Activated CD4-positive, alpha-beta T cell treated with anti-CD3 and anti-CD28 coated beads for 36 hours (primary cell): ENCODE measurements around the gene VWA5A. TPM values are rescaled to one million over a fixed set of nuclear protein-coding genes. Genes with fewer than 3 reads are reported as not detected.

Experiments used
- ATAC-seq: fragments of 200-7000 bp; cut with Tn5 transposase; one replicate; pipeline ENCODE4 v1.10.0; 2021; ENCODE audit warnings: mild to moderate bottlenecking, moderate library complexity
- CTCF ChIA-PET: fragments of 350-600 bp; sonication (Branson Sonifier 250); formaldehyde crosslinking; loops from one replicate; lab custom pipeline; 2021; ENCODE audit warnings: antibody characterized with exemption; lab: Charles Lee
- POLR2A ChIA-PET: fragments of 350-600 bp; sonication (Branson Sonifier 250); formaldehyde crosslinking; loops from one replicate; lab custom pipeline; 2021; ENCODE audit warnings: antibody characterized with exemption, inconsistent platforms; lab: Charles Lee
- DNase-seq: peaks from one replicate; pipeline ENCODE4 v3.0.0-alpha.2; 2020
- H3K27ac Mint-ChIP-seq: one replicate; pipeline ENCODE4 v1.8.0; 2021; ENCODE audit warnings: mixed read lengths
- H3K27me3 Mint-ChIP-seq: one replicate; pipeline ENCODE4 v1.8.0; 2021; ENCODE audit warnings: mixed read lengths
- H3K36me3 Mint-ChIP-seq: one replicate; pipeline ENCODE4 v1.8.0; 2021; ENCODE audit warnings: low read depth, mixed read lengths
- H3K4me1 Mint-ChIP-seq: one replicate; pipeline ENCODE4 v1.8.0; 2021; ENCODE audit warnings: mixed read lengths
- H3K4me3 Mint-ChIP-seq: one replicate; pipeline ENCODE4 v1.8.0; 2021; ENCODE audit warnings: mild to moderate bottlenecking, moderate library complexity, mixed read lengths
- H3K9me3 Mint-ChIP-seq: one replicate; pipeline ENCODE4 v1.8.0; 2021; ENCODE audit warnings: low read depth, mixed read lengths
- intact Hi-C, 2 experiments: fragments of 100-400 bp; cut with DNase I in 1 of 2; cut with micrococcal nuclease in 1 of 2; formaldehyde crosslinking; loops; one replicate each; pipeline versions ENCODE4 v1.14.2 to v1.15.1; 2022 to 2024; cut with DNase I, micrococcal nuclease
- total RNA-seq, 2 experiments: library from RNA; stranded (reverse); gene quantifications; one replicate each; pipeline ENCODE4 v1.2.3, GENCODE V29; 2021

VWA5A gene
- total RNA-seq, 2 experiments from 2014 or later = 8.6 to 8.8 TPM

DNA sequence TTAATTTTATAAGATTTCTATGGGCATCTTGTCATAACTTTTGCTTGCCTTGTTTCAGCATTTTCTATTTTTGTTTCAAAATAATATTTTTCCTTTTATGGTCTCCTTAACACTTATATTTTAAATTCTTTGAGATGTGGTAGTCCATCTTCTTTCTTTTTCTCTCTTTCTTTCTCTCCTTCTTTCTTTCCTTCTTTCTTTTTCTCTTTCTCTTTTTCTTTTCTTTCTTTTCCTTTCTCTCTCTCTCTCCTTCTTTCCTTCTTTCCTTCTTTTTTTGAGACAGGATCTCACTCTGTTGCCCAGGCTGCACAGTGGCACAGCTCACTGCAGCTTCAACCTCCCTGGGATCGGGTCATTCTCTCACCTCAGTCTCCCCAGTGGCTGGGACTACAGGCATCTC is 38.0 kb upstream of the VWA5A start:
- Mint-ChIP-seq H3K4me3 (no peak overlapping the region), H3K9me3 (no peaks in the 10 kb centered on the region), H3K4me1 (peaks cover 7% of the 10 kb centered on the region), H3K27me3 (peaks cover 31% of the 10 kb centered on the region), H3K36me3 (no peaks in the 10 kb centered on the region), H3K27ac (no peak overlapping the region)
- POLR2A ChIA-PET = no interaction called here
- intact Hi-C loops = no loop called here
- ATAC-seq (no peak), DNase-seq (no peak)
- CTCF ChIA-PET = interaction anchor here (1.4 kb wide), 1 partner anchor 117 kb away, joined by 3 read pairs; no protein-coding TSS in a partner anchor

DNA sequence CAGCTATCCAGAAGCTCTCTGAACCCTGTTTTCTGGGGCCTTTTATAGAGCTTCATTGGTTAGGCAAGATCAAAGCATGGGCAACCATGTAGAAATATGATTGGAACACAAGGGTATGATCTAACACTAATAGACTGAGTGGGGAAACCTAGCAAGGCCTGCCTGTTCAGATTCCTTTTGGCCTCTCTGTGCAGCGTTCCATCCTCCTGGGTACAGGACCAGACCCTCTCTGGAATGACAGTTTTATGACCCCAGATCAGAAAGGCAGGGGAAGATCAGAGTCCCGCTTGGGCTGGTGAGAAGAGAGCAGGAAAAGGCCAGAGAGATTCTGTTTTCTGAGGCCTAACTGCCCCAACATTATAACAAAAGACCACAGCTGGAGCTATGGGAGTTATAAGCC is 36.7 kb upstream of the VWA5A start:
- Mint-ChIP-seq H3K27me3 (peaks cover 32% of the 10 kb centered on the region), H3K27ac (no peak overlapping the region)
- CTCF ChIA-PET = no interaction called here

DNA sequence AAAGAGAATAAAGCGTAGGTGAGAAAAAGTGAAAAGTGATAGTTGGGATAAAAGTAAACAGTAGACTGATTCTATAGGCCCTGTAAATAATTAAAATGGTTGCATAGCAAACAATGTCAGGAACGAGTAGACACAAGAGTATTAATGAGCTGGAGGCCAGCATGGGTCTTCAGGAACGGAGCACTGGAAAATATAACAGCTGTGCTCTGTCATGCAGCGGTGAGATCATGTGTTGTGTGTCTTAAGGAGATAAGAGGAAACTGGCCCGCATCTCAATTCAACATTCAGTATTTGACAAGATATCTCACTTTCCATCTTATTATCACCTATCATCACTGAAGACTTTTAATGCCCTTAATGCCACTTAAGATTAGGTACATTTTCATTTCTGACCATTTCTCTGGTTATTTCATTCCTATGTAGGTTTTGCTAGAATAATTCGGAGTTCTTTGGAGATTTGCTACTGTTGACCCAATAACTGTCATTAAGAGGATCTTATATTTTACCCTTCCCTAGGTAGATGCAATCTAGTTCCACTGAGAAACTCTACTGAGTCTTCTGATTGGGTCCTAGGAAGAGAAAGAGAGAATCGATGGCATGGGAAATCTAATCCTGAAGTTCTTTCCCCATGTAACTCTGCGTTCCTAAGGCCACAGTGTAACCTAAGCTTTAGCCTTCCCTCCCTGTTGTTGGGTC is 35.5 kb upstream of the VWA5A start:
- Mint-ChIP-seq H3K4me1 (peaks cover 7% of the 10 kb centered on the region), H3K27ac (no peak overlapping the region), H3K4me3 (no peak overlapping the region), H3K36me3 (no peaks in the 10 kb centered on the region), H3K27me3 (peaks cover 32% of the 10 kb centered on the region), H3K9me3 (no peaks in the 10 kb centered on the region)
- intact Hi-C loops = no loop called here
- DNase-seq = no peak
- CTCF ChIA-PET = interaction anchor here (0.9 kb wide), 1 partner anchor 45 kb away, joined by 3 read pairs; no protein-coding TSS in a partner anchor
- POLR2A ChIA-PET = no interaction called here
- no peak for ATAC-seq

More for the DNA sequence above, 36.7 kb upstream of the VWA5A start:
- DNase-seq (no peak), ATAC-seq (no peak)
- intact Hi-C loops = no loop called here
- POLR2A ChIA-PET = no interaction called here
- no peaks in the 10 kb centered on the region for H3K36me3 Mint-ChIP-seq
- H3K9me3 Mint-ChIP-seq = no peaks in the 10 kb centered on the region
- peaks cover 7% of the 10 kb centered on the region for H3K4me1 Mint-ChIP-seq
- H3K4me3 Mint-ChIP-seq = no peak overlapping the region

DNA sequence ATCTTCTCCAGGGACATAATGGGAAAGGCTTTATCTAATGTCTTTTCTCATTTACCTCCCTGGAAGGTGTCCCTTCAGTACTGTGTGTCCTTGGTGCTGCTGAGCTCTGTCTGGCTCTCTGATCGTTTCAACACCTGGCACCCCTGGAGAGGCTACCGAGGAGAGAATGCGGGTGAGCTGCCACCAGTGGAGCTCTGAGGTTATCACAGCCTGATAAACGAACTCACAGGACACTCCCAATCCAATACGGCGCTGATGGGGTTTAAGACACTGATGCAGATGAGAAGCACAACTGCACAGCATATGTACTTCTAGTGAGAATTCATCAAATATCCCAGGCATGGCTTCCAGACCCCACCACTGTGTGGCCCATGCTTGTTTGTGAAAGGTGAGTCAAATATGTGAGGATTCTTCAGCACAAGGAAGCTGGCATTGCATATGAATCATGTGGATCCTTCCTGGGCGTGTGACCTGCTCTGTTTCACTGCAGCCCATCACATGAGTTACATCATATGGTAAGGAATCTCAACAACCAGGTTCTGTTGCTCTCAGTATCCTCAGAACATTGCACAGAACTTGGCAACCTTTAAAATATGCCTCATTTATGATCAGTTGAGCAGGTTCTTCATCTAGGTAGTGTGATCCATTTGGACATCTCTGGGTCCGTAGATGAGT is 34.8 kb upstream of the VWA5A start:
- ATAC-seq (no peak), DNase-seq (no peak)
- Mint-ChIP-seq H3K27me3 (peaks cover 31% of the 10 kb centered on the region), H3K4me3 (no peak overlapping the region), H3K4me1 (peaks cover 7% of the 10 kb centered on the region), H3K9me3 (no peaks in the 10 kb centered on the region), H3K27ac (no peak overlapping the region), H3K36me3 (no peaks in the 10 kb centered on the region)
- POLR2A ChIA-PET = no interaction called here
- CTCF ChIA-PET = interaction anchor here (0.6 to 0.9 kb wide), 2 partner anchors 19 to 44 kb away, joined by 3 read pairs; no protein-coding TSS in a partner anchor
- intact Hi-C loops = no loop called here

DNA sequence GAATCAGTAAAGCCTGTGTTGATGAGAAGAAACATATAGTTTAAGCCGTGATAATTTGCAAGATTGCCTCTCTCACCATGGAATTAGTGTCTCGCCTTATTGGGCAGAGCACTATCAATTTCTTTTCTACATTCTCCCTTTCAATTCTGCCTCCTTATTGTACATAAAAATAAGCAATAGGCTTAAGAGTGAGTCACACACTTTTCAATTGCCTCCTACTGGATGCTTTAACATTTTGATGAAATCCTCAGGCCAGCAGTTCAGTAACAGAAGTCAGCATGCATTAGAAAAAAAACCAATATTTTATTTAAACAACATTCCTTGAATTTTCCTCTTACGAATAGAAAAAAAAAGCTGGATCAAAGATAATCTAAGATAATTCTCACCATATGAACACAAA is 33.8 kb upstream of the VWA5A start:
- intact Hi-C loops = no loop called here
- no peaks in the 10 kb centered on the region for H3K9me3 Mint-ChIP-seq
- CTCF ChIA-PET = interaction anchor here (0.6 to 1.4 kb wide), 5 partner anchors 10 to 112 kb away, joined by 3 to 9 read pairs (median 4); no protein-coding TSS in a partner anchor
- DNase-seq = no peak
- H3K27ac Mint-ChIP-seq = no peak overlapping the region
- H3K36me3 Mint-ChIP-seq = no peaks in the 10 kb centered on the region
- POLR2A ChIA-PET = no interaction called here
- no peak overlapping the region for H3K4me3 Mint-ChIP-seq
- ATAC-seq = no peak
- H3K27me3 Mint-ChIP-seq = peaks cover 31% of the 10 kb centered on the region
- peaks cover 4% of the 10 kb centered on the region for H3K4me1 Mint-ChIP-seq

DNA sequence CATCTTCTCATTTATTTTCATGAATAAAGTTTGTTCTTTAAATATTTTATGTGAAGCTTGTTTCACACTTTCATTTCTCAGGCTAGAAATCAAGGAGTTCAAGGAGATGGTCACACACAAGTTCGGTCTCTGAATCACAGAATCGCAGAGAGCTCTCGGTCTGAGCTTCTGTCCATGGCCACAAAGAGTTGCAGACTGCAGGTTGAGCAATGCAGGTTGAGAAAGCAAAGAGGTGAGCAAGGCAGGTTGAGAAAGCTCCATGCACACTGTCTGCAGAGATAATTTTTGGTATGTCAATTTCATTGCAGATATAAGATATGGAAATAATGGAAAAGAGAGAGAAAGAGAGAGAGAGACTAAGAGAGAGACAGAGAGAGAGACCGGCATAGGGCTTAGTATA is 32.9 kb upstream of the VWA5A start:
- ChIA-PET POLR2A (no interaction called here), CTCF (interaction anchor here (0.6 to 1.4 kb wide), 5 partner anchors 11 to 111 kb away, joined by 3 to 9 read pairs (median 4); no protein-coding TSS in a partner anchor)
- ATAC-seq = no peak
- intact Hi-C loops = no loop called here
- Mint-ChIP-seq H3K4me3 (no peak overlapping the region), H3K27ac (no peak overlapping the region), H3K36me3 (no peaks in the 10 kb centered on the region), H3K9me3 (no peaks in the 10 kb centered on the region), H3K4me1 (no peaks in the 10 kb centered on the region), H3K27me3 (peaks cover 25% of the 10 kb centered on the region)
- no peak for DNase-seq

DNA sequence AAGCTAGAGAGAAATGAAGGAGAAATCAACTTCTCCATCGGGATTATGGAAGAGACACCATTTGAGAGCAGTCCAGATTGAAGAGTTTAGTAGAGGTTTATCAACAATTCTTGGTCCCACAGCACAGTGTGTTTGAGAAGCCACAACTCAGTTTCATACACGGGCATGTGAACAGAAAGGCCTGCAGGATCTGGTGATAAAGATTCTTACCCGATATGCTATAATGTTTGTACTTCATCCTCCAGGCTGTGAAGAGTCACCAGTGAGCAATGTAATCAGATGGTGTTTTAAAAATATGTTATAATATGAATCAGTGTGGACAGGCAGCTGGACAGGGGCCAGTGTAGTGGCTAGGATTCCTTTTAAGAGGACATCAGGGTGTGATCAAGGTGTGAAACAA is 29.7 kb upstream of the VWA5A start:
- DNase-seq = no peak
- peaks cover 18% of the 10 kb centered on the region for H3K27me3 Mint-ChIP-seq
- POLR2A ChIA-PET = no interaction called here

DNA sequence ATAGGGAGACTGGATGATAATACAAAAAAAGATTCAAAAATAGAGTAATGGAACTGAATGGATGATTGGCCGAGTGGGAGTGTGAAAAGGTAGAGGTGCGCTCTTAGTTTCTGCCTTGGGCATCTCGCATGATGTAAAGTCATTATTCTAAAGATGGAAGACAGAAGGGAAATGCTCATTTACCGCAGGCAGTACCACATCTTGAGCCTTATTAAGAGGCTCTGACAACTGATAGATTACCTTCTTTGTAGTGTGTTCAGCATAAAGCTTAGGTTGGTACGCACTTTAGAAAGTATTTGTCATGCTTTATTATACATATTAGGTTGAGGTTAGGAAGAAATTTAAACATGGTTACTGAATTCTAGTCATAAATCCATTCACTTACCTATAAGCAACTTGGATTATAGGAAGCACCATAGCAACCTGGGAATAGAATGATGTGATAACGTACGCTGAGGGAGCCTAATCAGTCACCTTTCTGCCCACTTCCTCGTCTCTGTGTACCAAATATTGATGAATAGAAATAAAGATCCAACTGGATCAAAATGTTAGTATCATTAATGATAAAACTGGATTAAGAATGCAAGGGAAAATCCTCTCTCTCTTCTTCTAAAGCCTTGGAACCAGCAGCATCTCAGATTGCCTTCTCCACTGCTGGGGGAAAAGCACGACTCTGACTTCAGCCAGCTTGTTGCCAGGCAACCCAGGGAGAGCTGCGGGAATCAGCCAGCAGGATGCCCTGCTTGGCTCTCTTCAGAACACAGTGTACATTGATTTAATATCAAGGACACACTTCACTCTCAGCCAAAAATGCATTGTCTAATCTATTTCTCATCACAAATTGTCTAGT is 29.0 kb upstream of the VWA5A start:
- Mint-ChIP-seq H3K36me3 (no peaks in the 10 kb centered on the region), H3K9me3 (no peaks in the 10 kb centered on the region), H3K27me3 (peaks cover 22% of the 10 kb centered on the region), H3K4me3 (no peak overlapping the region), H3K4me1 (no peaks in the 10 kb centered on the region), H3K27ac (no peak overlapping the region)
- ChIA-PET POLR2A (no interaction called here), CTCF (interaction anchor here (1.0 kb wide), 1 partner anchor 11 kb away, joined by 3 read pairs; no protein-coding TSS in a partner anchor)
- intact Hi-C loops = no loop called here
- ATAC-seq (no peak), DNase-seq (no peak)

More for the DNA sequence above, 29.7 kb upstream of the VWA5A start:
- Mint-ChIP-seq H3K36me3 (no peaks in the 10 kb centered on the region), H3K4me3 (no peak overlapping the region), H3K9me3 (no peaks in the 10 kb centered on the region), H3K4me1 (no peaks in the 10 kb centered on the region), H3K27ac (no peak overlapping the region)
- intact Hi-C loops = no loop called here
- no peak for ATAC-seq
- CTCF ChIA-PET = interaction anchor here (1.4 to 2.0 kb wide), 2 partner anchors 14 to 29 kb away, joined by 3 to 6 read pairs; partner anchors contain the start of gene VWA5A

DNA sequence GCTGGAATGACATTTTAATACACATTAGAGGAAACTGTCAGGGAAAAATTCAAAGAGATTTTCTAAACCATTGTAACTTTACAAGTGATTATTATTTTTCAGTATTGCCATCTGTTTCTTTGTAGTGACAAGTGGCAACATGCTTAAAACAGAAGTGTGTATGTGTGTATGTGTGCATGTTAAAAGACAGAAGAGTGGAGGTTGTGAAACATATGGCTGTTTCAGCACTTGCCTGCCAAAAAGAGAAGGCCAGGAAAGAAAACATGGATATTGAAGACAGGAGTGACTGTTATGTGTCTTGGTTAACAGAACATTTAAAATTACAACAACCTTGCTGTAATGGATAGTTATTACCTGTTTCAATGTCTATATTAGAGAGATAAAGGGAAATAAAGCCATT is 24.3 kb upstream of the VWA5A start:
- ChIA-PET CTCF (interaction anchor here (1.1 kb wide), 1 partner anchor 19 kb away, joined by 5 read pairs; no protein-coding TSS in a partner anchor), POLR2A (no interaction called here)
- H3K4me1 Mint-ChIP-seq = no peaks in the 10 kb centered on the region
- no peak for ATAC-seq
- H3K27me3 Mint-ChIP-seq = peaks cover 22% of the 10 kb centered on the region
- no peak overlapping the region for H3K27ac Mint-ChIP-seq
- no peak for DNase-seq
- H3K9me3 Mint-ChIP-seq = no peaks in the 10 kb centered on the region
- intact Hi-C loops = no loop called here
- no peaks in the 10 kb centered on the region for H3K36me3 Mint-ChIP-seq
- H3K4me3 Mint-ChIP-seq = no peak overlapping the region

DNA sequence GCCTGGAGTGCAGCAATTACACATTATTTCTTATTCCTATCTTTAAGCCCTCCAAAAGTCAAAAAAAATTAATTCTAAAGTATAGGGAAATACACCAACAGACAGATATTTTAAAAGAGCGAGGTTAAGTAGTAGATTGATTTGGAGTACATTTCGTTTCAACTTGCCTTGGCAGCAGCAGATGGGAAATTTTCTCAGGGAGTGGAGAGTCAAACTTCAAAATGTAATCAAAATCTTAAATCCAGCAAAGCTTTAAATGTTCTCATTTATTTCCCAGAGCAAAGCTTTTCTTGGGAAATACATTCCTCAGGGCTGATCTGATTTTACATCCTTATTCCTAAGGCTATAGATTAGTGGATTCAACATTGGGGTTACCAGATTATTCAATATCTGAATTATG is 21.9 kb upstream of the VWA5A start:
- H3K4me1 Mint-ChIP-seq = no peaks in the 10 kb centered on the region
- peaks cover 25% of the 10 kb centered on the region for H3K27me3 Mint-ChIP-seq
- H3K27ac Mint-ChIP-seq = no peak overlapping the region
- no peaks in the 10 kb centered on the region for H3K36me3 Mint-ChIP-seq
- ChIA-PET CTCF (no interaction called here), POLR2A (no interaction called here)
- intact Hi-C loops = no loop called here
- no peaks in the 10 kb centered on the region for H3K9me3 Mint-ChIP-seq
- DNase-seq = no peak
- H3K4me3 Mint-ChIP-seq = no peak overlapping the region
- no peak for ATAC-seq

DNA sequence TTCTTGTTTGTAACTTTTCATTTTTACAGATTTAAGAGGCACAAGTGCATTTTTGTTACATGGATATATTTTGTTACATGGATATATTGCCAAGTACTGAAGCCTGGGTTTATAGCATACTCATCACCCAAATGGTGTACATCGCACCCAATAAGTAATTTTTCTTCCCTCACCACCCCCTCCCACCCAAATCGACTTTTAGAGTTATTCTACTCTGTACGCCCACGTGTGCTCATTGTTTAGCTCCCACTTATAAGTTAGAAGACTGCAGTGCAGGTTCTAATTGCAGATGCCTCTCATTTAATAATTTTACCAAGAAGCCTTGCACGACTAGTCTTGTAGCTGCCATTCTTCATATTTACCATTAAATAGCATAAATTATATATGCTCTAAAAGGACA is 20.5 kb upstream of the VWA5A start:
- H3K27me3 Mint-ChIP-seq = peaks cover 25% of the 10 kb centered on the region
- no peak for DNase-seq
- CTCF ChIA-PET = interaction anchor here (0.6 kb wide), 1 partner anchor 500 kb away, joined by 3 read pairs; no protein-coding TSS in a partner anchor

More for the DNA sequence above, 20.5 kb upstream of the VWA5A start:
- H3K9me3 Mint-ChIP-seq = no peaks in the 10 kb centered on the region
- H3K36me3 Mint-ChIP-seq = no peaks in the 10 kb centered on the region
- H3K4me1 Mint-ChIP-seq = no peaks in the 10 kb centered on the region
- intact Hi-C loops = no loop called here
- no peak for ATAC-seq
- POLR2A ChIA-PET = no interaction called here
- H3K4me3 Mint-ChIP-seq = no peak overlapping the region
- H3K27ac Mint-ChIP-seq = no peak overlapping the region
